Fibroblast of lung (primary cell): ENCODE data around the gene SLC6A17. TPM values are rescaled to one million over a fixed set of nuclear protein-coding genes. Genes with fewer than 3 reads are reported as not detected.

Source experiments
- DNase-seq, 2 donors: peaks; one replicate each; pipeline versions ENCODE4 v3.0.0 to v3.0.0-alpha.2; 2010; ENCODE audit warnings: low read depth in 2 of 2
- H2AFZ ChIP-seq: 2 replicates; pipeline ENCODE4 v1.5.1; 2012; ENCODE audit warnings: low read length, control low read depth, inconsistent platforms
- H3K27ac ChIP-seq: 2 replicates; pipeline ENCODE4 v1.5.1; 2011; ENCODE audit warnings: low read length, control low read depth; ENCODE audit not compliant: insufficient read depth
- H3K27me3 ChIP-seq: 2 replicates; pipeline ENCODE4 v1.5.1; 2011; ENCODE audit warnings: mild to moderate bottlenecking, low read length; ENCODE audit not compliant: control insufficient read depth, insufficient read depth
- H3K36me3 ChIP-seq: 2 replicates; pipeline ENCODE4 v1.5.1; 2011; ENCODE audit warnings: low read length; ENCODE audit not compliant: control insufficient read depth, insufficient read depth
- H3K4me1 ChIP-seq: 2 replicates; pipeline ENCODE4 v1.5.1; 2011; ENCODE audit warnings: low read length; ENCODE audit not compliant: control insufficient read depth, insufficient read depth; ENCODE audit errors: extremely low read depth
- H3K4me2 ChIP-seq: 2 replicates; pipeline ENCODE4 v1.5.1; 2011; ENCODE audit warnings: low read length, control low read depth; ENCODE audit not compliant: insufficient read depth; ENCODE audit errors: extremely low read depth
- H3K4me3 ChIP-seq, 4 experiments: fragments of 200-600 bp in 1 of 4; sonication (generic) in 1 of 4; replicated peaks in 1 of 4; 2 replicates each; pipeline ENCODE4 v1.5.1; 2011 to 2016; ENCODE audit warnings: low read length in 4 of 4, low read depth in 3 of 4, mild to moderate bottlenecking in 3 of 4, control low read depth in 2 of 4, inconsistent platforms in 1 of 4, mixed read lengths in 1 of 4; ENCODE audit not compliant: insufficient read depth in 1 of 4; ENCODE audit errors: control extremely low read depth in 1 of 4
- H3K79me2 ChIP-seq: 2 replicates; pipeline ENCODE4 v1.5.1; 2012; ENCODE audit warnings: mild to moderate bottlenecking, low read length, inconsistent platforms; ENCODE audit not compliant: control insufficient read depth, insufficient read depth
- H3K9ac ChIP-seq: 2 replicates; pipeline ENCODE4 v1.5.1; 2011; ENCODE audit warnings: mild to moderate bottlenecking, low read length, control low read depth; ENCODE audit not compliant: insufficient read depth
- H3K9me3 ChIP-seq: 2 replicates; pipeline ENCODE4 v1.5.1; 2012; ENCODE audit warnings: low read depth, low read length; ENCODE audit not compliant: control insufficient read depth, insufficient read depth
- H4K20me1 ChIP-seq: 2 replicates; pipeline ENCODE4 v1.5.1; 2011; ENCODE audit warnings: low read length; ENCODE audit not compliant: control insufficient read depth, insufficient read depth; ENCODE audit errors: extremely low read depth
- EZH2 ChIP-seq: IDR thresholded peaks from 2 replicates; pipeline ENCODE4 v1.5.1; 2012; ENCODE audit warnings: low read length, control low read depth, mild to moderate bottlenecking; ENCODE audit errors: missing control alignments
- polyA plus RNA-seq, 2 donors: library from polyadenylated mRNA; depleted of rRNA in 1 of 2; stranded (reverse) in 1 of 2; unstranded in 1 of 2; fragments of >200 nt; gene quantifications; 2 replicates each; pipeline ENCODE4 v1.2.1, GENCODE V29; 2011 to 2012; ENCODE audit warnings: missing spikeins in 1 of 2
- total RNA-seq: library from RNA; depleted of rRNA; stranded (reverse); fragments of >200 nt; gene quantifications from 2 replicates; pipeline ENCODE4 v1.2.1, GENCODE V29; 2014
- TF ChIP-seq, protein P1 (sequence below), 2 donors: IDR thresholded peaks in 1 of 2; conservative IDR thresholded peaks in 1 of 2; 1 replicate in 1 of 2; 2 replicates in 1 of 2; pipeline ENCODE4 v1.5.1; 2011 to 2012; ENCODE audit warnings: low read length in 2 of 2, control low read depth in 1 of 2, inconsistent platforms in 1 of 2, low read depth in 1 of 2, mild to moderate bottlenecking in 1 of 2

SLC6A17 gene
- total and polyA plus RNA-seq, 2 donors (not counting 1 experiment from before 2014, with no cell fraction given): under 0.01 to 0.14 TPM

GRCh38 chr1:110189181-110189580 is 38.9 kb downstream of the SLC6A17 start:
- no peaks in the 10 kb centered on the region for H3K9me3 ChIP-seq
- H3K4me2 ChIP-seq: no peak overlapping the region
- H3K9ac ChIP-seq: no peak overlapping the region
- TF ChIP-seq, protein P1, sequence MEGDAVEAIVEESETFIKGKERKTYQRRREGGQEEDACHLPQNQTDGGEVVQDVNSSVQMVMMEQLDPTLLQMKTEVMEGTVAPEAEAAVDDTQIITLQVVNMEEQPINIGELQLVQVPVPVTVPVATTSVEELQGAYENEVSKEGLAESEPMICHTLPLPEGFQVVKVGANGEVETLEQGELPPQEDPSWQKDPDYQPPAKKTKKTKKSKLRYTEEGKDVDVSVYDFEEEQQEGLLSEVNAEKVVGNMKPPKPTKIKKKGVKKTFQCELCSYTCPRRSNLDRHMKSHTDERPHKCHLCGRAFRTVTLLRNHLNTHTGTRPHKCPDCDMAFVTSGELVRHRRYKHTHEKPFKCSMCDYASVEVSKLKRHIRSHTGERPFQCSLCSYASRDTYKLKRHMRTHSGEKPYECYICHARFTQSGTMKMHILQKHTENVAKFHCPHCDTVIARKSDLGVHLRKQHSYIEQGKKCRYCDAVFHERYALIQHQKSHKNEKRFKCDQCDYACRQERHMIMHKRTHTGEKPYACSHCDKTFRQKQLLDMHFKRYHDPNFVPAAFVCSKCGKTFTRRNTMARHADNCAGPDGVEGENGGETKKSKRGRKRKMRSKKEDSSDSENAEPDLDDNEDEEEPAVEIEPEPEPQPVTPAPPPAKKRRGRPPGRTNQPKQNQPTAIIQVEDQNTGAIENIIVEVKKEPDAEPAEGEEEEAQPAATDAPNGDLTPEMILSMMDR (conservative IDR thresholded peaks at IDR 0.05 in 1 of 2, IDR thresholded peaks at IDR 0.05 in 1 of 2; ENCODE audit: low read depth in 1 of 2, low read length in 2 of 2): no peak
- no peak for TF ChIP-seq EZH2
- no peak for DNase-seq
- H3K27me3 ChIP-seq: peaks cover 20% of the 10 kb centered on the region
- no peaks in the 10 kb centered on the region for H4K20me1 ChIP-seq
- H3K79me2 ChIP-seq: no peaks in the 10 kb centered on the region
- no peak overlapping the region for H2AFZ ChIP-seq
- H3K36me3 ChIP-seq: no peaks in the 10 kb centered on the region
- no peak overlapping the region for H3K4me3 ChIP-seq
- no peak overlapping the region for H3K27ac ChIP-seq
- peaks cover 3% of the 10 kb centered on the region for H3K4me1 ChIP-seq

DNA sequence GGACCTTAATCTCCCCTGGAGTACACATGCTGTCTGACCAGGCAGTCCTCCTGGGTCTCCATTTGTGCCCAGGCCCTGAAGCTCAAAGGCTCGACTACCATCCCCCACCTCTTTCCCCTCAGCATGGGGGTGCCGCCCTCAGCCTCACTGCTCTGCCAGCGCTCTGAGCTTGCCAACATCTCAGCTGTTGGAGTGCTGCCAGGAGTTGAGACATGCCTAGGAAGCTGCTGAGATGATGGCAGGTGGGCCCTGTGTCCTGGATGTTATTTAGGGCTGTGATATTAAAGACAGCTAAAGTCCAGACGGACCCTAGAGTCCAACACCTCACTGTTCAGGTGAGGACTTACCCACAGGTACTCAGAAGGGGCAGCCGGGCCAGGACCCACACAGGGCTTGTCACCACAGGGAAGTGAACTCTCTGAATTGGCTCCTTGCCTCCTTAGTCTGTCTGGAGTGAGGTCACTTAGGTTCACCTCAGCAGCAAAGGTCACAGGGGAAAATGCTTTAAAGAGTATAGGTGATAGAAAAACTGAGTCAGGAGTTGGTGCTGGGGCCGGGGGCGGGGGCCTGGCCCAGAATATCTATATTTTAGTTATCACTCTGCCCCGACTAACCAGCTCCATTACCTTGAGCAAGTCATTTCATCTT is 40.1 kb downstream of the SLC6A17 start:
- Histone ChIP-seq H3K36me3 (no peaks in the 10 kb centered on the region), H3K4me3 (no peak overlapping the region), H3K9ac (no peak overlapping the region), H2AFZ (no peak overlapping the region), H4K20me1 (no peaks in the 10 kb centered on the region), H3K9me3 (no peaks in the 10 kb centered on the region), H3K4me1 (peaks cover 3% of the 10 kb centered on the region), H3K27ac (no peak overlapping the region), H3K27me3 (peaks cover 10% of the 10 kb centered on the region), H3K4me2 (no peak overlapping the region), H3K79me2 (no peaks in the 10 kb centered on the region)
- DNase-seq: no peak
- no peak for TF ChIP-seq EZH2
- TF ChIP-seq, protein P1 (conservative IDR thresholded peaks at IDR 0.05 in 1 of 2, IDR thresholded peaks at IDR 0.05 in 1 of 2; ENCODE audit: low read depth in 1 of 2, low read length in 2 of 2): no peak

GRCh38 chr1:110192541-110192940 is 42.2 kb downstream of the SLC6A17 start:
- Histone ChIP-seq H3K27me3 (peaks cover 6% of the 10 kb centered on the region), H3K36me3 (no peaks in the 10 kb centered on the region), H3K4me3 (no peak overlapping the region), H3K27ac (no peak overlapping the region), H3K9me3 (no peaks in the 10 kb centered on the region), H4K20me1 (no peaks in the 10 kb centered on the region), H3K9ac (no peak overlapping the region), H2AFZ (no peak overlapping the region), H3K4me2 (no peak overlapping the region), H3K4me1 (peaks cover 3% of the 10 kb centered on the region), H3K79me2 (no peaks in the 10 kb centered on the region)
- DNase-seq: no peak
- no peak for TF ChIP-seq EZH2
- TF ChIP-seq, protein P1 (conservative IDR thresholded peaks at IDR 0.05 in 1 of 2, IDR thresholded peaks at IDR 0.05 in 1 of 2; ENCODE audit: low read depth in 1 of 2, low read length in 2 of 2): no peak
